ENCODE measurements around the gene ZGPAT.

ZGPAT gene

GRCh38 chr20:63678667-63679465, 29.0 kb upstream of the ZGPAT start:
- DNase-seq (ENCODE audit: low spot score), result no peak

GRCh38 chr20:63679799-63680305, 28.0 kb upstream of the ZGPAT start:
- no peak for DNase-seq (ENCODE audit: low spot score)

- DNase-seq (ENCODE audit: low spot score), result no peak
Measured at GRCh38 chr20:63680427-63680826, 27.4 kb upstream of the ZGPAT start.

- DNase-seq (ENCODE audit: low spot score), result no peak
Measured at GRCh38 chr20:63680857-63681608, 26.8 kb upstream of the ZGPAT start.

GRCh38 chr20:63681609-63682142, 26.2 kb upstream of the ZGPAT start:
- no peak for DNase-seq (ENCODE audit: low spot score)

GRCh38 chr20:63682384-63683139, 25.3 kb upstream of the ZGPAT start:
- DNase-seq (ENCODE audit: low spot score), result peak; percentile 99

GRCh38 chr20:63685269-63686026, 22.4 kb upstream of the ZGPAT start:
- no peak for DNase-seq (ENCODE audit: low spot score)

- DNase-seq (ENCODE audit: low spot score), result no peak
Measured at GRCh38 chr20:63686094-63686491, 21.7 kb upstream of the ZGPAT start.

GRCh38 chr20:63686492-63687321, 21.1 kb upstream of the ZGPAT start:
- DNase-seq (ENCODE audit: low spot score), result no peak

- DNase-seq (ENCODE audit: low spot score), result no peak
Measured at GRCh38 chr20:63687419-63688178, 20.2 kb upstream of the ZGPAT start.

- no peak for DNase-seq (ENCODE audit: low spot score)
Measured at GRCh38 chr20:63688228-63689045, 19.4 kb upstream of the ZGPAT start.

- no peak for DNase-seq (ENCODE audit: low spot score)
Measured at GRCh38 chr20:63689046-63690002, 18.5 kb upstream of the ZGPAT start.

GRCh38 chr20:63690003-63690897, 17.6 kb upstream of the ZGPAT start:
- no peak for DNase-seq (ENCODE audit: low spot score)

- no peak for DNase-seq (ENCODE audit: low spot score)
Measured at GRCh38 chr20:63690898-63691710, 16.7 kb upstream of the ZGPAT start.

- no peak for DNase-seq (ENCODE audit: low spot score)
Measured at GRCh38 chr20:63691711-63692435, 16.0 kb upstream of the ZGPAT start.
